Activated B cell treated with CpG ODN at 0.5 μM for 24 hours (primary cell): Measurements from ENCODE around the gene PDCD1. TPM values are rescaled to one million over a fixed set of nuclear protein-coding genes. Genes with fewer than 3 reads are reported as not detected.

Source experiments
- ATAC-seq: fragments of 200-7000 bp; cut with Tn5 transposase; one replicate; pipeline ENCODE4 v1.10.0; 2021; ENCODE audit warnings: low read depth, mild to moderate bottlenecking, moderate library complexity
- CTCF ChIA-PET: fragments of 350-600 bp; sonication (Branson Sonifier 250); formaldehyde crosslinking; loops from one replicate; lab custom pipeline; 2021; ENCODE audit warnings: antibody characterized with exemption; lab: Charles Lee
- POLR2A ChIA-PET: fragments of 350-600 bp; sonication (Branson Sonifier 250); formaldehyde crosslinking; loops from one replicate; lab custom pipeline; 2021; ENCODE audit warnings: antibody characterized with exemption; lab: Charles Lee
- DNase-seq: peaks from one replicate; pipeline ENCODE4 v3.0.0; 2022
- H3K27ac Mint-ChIP-seq: one replicate; pipeline ENCODE4 v1.8.0; 2020; ENCODE audit warnings: mixed read lengths
- H3K27me3 Mint-ChIP-seq: one replicate; pipeline ENCODE4 v1.8.0; 2021; ENCODE audit warnings: mixed read lengths
- H3K36me3 Mint-ChIP-seq: one replicate; pipeline ENCODE4 v1.8.0; 2021; ENCODE audit warnings: low read depth, mixed read lengths
- H3K4me1 Mint-ChIP-seq: one replicate; pipeline ENCODE4 v1.8.0; 2021; ENCODE audit warnings: mixed read lengths
- H3K4me3 Mint-ChIP-seq: one replicate; pipeline ENCODE4 v1.8.0; 2020; ENCODE audit warnings: mild to moderate bottlenecking, mixed read lengths
- H3K9me3 Mint-ChIP-seq: one replicate; pipeline ENCODE4 v1.8.0; 2020; ENCODE audit warnings: mixed read lengths
- CTCF ChIP-seq: fragments of 200-600 bp; IDR thresholded peaks from one replicate; pipeline ENCODE4 v1.8.0; 2022; ENCODE audit warnings: antibody characterized with exemption, mild to moderate bottlenecking
- intact Hi-C: fragments of 100-400 bp; cut with micrococcal nuclease; formaldehyde crosslinking; loops from one replicate; pipeline ENCODE4 v1.15.1; 2024
- total RNA-seq: library from RNA; stranded (reverse); gene quantifications from 2 replicates; pipeline ENCODE4 v1.2.3, GENCODE V29; 2022

Gene PDCD1
- total RNA-seq, 1 donor from 2014 or later: 3.5 TPM

- no peak for TF ChIP-seq CTCF
- H3K4me3 Mint-ChIP-seq: no peak overlapping the region
- intact Hi-C loops: no loop called here
- ChIA-PET POLR2A (interaction anchor here (0.7 kb wide), 1 partner anchor 9 kb away, joined by 3 read pairs; no protein-coding TSS in a partner anchor), CTCF (no interaction called here)
- no peaks in the 10 kb centered on the region for H3K27me3 Mint-ChIP-seq
- no peak overlapping the region for H3K27ac Mint-ChIP-seq
- no peaks in the 10 kb centered on the region for H3K36me3 Mint-ChIP-seq
- DNase-seq (no peak), ATAC-seq (no peak)
- H3K4me1 Mint-ChIP-seq: peaks cover 4% of the 10 kb centered on the region
- H3K9me3 Mint-ChIP-seq: no peaks in the 10 kb centered on the region
Observed at GRCh38 chr2:241850544-241851324, 8.0 kb downstream of the PDCD1 start.

- intact Hi-C loops: no loop called here
- Mint-ChIP-seq H3K27me3 (no peaks in the 10 kb centered on the region), H3K27ac (no peak overlapping the region), H3K9me3 (no peaks in the 10 kb centered on the region), H3K4me3 (no peak overlapping the region), H3K4me1 (peaks cover 11% of the 10 kb centered on the region), H3K36me3 (no peaks in the 10 kb centered on the region)
- DNase-seq (no peak), ATAC-seq (no peak)
- TF ChIP-seq CTCF: no peak
- POLR2A ChIA-PET: interaction anchor here (0.7 kb wide), 1 partner anchor 10 kb away, joined by 3 read pairs; no protein-coding TSS in a partner anchor
- CTCF ChIA-PET: no interaction called here
Observed at GRCh38 chr2:241849616-241850543, 8.8 kb downstream of the PDCD1 start.

GRCh38 chr2:241848761-241849615 lies 9.7 kb downstream of the PDCD1 start:
- H3K36me3 Mint-ChIP-seq: no peaks in the 10 kb centered on the region
- POLR2A ChIA-PET: no interaction called here
- CTCF ChIA-PET: no interaction called here
- no peaks in the 10 kb centered on the region for H3K9me3 Mint-ChIP-seq
- no peak for DNase-seq
- no peak overlapping the region for H3K27ac Mint-ChIP-seq
- ATAC-seq: no peak
- TF ChIP-seq CTCF: no peak
- intact Hi-C loops: no loop called here
- H3K4me3 Mint-ChIP-seq: no peak overlapping the region
- H3K4me1 Mint-ChIP-seq: peaks cover 18% of the 10 kb centered on the region
- H3K27me3 Mint-ChIP-seq: no peaks in the 10 kb centered on the region

- Mint-ChIP-seq H3K4me3 (peak overlapping the region; percentile 15), H3K27me3 (no peaks in the 10 kb centered on the region), H3K4me1 (peaks cover 30% of the 10 kb centered on the region), H3K36me3 (no peaks in the 10 kb centered on the region), H3K9me3 (no peaks in the 10 kb centered on the region), H3K27ac (no peak overlapping the region)
- no peak for TF ChIP-seq CTCF
- ChIA-PET POLR2A (no interaction called here), CTCF (no interaction called here)
- intact Hi-C loops: no loop called here
- DNase-seq: no peak
- ATAC-seq: no peak
Observed at GRCh38 chr2:241846406-241846805, 12.3 kb downstream of the PDCD1 start.
